DMS53 treated with DMSO at 0.1 percent for 48 hours (cell line): ENCODE results near the gene SERPINA6.
"Not testable (repeated sequence)": the region's sequence is repeated elsewhere in the genome, so short reads cannot be mapped to it uniquely, and the experiment has no call there.

Source experiments
- DNase-seq: peaks from one replicate; lab custom pipeline; 2025; ENCODE audit not compliant: unreplicated experiment; lab: John Stamatoyannopoulos, UW

The SERPINA6 gene

DNA sequence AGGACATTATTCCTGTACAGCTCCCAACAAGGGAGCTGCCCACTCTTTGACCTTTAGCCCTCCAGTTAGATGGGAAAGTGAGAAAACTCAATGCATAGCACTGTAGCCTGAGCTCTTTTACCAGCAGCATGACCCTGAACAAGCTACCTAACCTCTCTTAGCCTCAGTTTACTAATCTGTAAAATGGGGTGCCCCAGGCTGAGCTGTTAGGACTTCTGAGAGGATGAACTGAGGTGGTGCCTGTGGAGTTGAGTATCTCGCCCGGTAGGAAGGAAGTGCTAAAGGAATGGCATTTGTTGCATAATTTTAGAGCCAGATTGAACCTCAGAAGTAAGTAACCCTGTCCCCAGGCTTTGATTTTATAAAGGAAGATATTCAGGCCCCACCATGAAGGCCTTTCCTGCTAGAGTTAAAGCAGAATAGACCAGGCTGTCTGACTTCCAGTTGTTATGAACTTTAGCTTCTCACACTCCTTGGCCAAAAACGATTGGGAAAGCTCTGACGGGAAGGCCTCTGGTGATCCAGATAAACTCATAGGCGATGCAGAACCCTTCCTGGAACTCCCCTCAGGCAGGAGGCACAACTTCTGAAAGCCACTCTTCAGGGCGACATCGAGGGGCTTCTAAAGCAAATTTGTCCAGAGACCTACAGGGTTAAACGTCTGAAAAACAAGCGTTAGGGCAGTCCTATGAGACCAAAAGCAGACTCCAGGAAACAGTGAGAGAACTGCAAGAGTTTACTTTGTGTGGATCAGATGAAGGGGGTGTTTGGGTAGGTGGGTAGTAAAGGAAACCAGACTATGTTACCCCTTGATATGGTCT is 27.6 kb downstream of the SERPINA6 start:
- no peak for DNase-seq

- no peak for DNase-seq
Observed at GRCh38 chr14:94293578-94293924, 29.6 kb downstream of the SERPINA6 start.

DNA sequence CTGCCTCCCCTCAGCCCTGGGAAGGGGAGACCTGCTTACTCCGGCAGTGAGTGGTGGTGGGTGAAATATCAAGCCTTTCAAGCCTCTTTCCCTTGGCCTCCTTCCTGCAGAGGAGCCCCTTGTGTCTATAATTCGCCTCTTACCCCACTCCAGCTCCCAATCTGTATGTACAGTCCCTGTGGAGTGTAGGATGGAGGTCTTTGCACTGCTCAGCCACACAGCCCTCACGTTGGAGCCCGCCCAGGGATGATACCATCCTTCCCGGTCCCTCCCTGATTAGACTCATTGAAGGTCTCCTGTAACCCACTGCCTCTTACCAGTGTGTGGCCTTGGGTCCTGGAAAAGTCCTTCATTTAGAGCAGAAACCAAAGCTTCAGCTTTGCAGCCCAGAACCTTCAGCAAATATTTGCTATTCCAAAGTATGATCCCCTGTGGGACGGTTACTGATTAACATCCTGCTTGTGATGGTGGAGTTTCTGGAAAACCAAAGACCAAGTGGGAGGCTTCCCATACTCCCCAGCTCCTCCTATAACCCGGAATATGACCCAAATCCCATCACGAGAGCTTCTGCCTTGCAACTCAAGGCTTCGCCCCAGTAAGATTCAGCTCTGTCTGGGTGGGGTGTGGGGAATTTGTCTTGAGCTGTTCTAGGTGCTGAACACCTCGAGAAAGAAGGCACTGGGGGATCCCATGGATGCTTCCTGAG is 30.1 kb downstream of the SERPINA6 start, which contains the start of gene SERPINA10:
SERPINA10 (minus strand) TSS at position 397 of the 706 bp plus-strand sequence. CDS start 2,675 bp downstream, outside the sequence.
- DNase-seq: peak; percentile 24

- DNase-seq: no peak
Observed at GRCh38 chr14:94292526-94292871, 30.6 kb downstream of the SERPINA6 start.

- DNase-seq: no peak
Observed at GRCh38 chr14:94291906-94292525, 31.1 kb downstream of the SERPINA6 start.

DNA sequence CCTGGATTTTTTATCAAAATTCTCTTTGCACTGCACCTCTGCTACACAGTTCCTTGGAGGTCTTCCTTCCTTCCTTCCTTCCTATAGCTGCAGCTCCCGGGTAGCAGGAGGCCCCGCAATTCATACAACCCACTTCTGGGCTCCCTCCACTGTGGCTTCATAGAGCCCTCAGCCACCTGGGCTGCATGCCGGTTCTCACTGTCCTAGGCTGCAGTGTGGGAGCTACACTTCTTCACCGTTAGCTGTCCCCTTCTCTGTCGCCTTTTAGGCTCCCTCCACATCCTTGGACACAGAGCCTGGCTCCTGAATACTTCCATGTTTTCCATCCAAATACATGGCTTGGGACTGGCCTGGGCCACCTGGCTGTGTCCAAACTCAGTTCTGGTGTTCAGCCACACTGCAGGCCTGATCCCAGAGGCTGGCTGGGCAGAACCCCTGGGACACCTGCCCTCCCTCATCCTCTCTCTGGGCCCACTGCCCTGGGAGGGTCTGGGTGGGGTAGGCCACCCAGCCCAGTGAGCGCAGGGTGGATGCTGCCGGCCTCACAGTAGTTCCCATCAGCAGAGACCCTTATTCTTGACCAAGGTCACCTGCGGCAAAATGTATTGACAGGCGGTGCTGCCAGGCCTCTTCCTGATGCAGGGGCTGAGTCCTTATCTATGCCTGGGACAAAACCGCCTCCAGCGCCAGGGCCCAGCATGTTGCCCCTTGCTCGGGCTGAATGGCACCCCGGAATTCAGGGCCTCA is 31.8 kb downstream of the SERPINA6 start:
- DNase-seq: no peak

- no peak for DNase-seq
Observed at GRCh38 chr14:94290197-94290596, 32.9 kb downstream of the SERPINA6 start.

DNA sequence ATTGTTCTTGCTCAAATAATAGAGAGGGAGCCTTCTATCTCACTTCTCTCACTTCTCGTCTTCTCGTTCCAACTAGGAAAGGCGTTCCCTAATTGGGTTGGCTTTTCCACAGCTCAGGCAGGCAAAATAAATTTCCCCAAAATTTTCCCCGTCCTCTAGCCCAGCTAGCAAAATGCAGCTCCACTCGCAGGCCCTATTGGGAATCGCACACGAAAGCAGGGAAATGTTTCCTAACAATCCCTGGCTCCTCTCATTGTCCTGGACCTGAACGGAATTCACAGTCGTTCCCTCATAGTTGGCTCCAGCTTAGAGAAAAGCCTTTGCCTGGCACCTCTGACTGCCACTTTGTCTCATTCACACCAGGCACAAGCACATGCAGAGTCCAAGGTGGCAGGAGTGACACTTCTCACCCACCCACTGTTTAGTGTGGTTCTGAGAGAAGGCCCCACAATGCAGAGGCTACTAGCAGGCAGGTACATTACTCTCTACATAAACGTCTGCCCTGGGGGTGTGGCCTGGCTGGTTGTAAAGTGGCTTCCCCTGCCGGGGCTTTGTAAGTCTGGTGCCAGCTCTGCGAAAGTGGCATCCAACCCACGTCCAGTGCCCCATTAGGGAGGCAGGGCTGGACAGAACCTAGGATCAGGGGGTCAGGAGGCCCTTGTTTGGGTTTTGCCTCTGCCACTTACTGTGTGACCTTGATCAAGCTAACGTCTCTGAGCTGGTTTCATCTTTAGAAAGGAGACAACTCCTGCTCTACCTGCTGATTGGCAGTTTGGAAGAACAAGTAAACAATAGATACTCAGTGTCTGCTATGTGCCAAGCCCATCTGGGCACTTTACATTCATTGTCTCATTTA is 34.3 kb downstream of the SERPINA6 start:
- DNase-seq: no peak

- no peak for DNase-seq
Observed at GRCh38 chr14:94285158-94285557, 38.0 kb downstream of the SERPINA6 start.

GRCh38 chr14:94284221-94284620 is 38.9 kb downstream of the SERPINA6 start:
- DNase-seq: no peak

DNA sequence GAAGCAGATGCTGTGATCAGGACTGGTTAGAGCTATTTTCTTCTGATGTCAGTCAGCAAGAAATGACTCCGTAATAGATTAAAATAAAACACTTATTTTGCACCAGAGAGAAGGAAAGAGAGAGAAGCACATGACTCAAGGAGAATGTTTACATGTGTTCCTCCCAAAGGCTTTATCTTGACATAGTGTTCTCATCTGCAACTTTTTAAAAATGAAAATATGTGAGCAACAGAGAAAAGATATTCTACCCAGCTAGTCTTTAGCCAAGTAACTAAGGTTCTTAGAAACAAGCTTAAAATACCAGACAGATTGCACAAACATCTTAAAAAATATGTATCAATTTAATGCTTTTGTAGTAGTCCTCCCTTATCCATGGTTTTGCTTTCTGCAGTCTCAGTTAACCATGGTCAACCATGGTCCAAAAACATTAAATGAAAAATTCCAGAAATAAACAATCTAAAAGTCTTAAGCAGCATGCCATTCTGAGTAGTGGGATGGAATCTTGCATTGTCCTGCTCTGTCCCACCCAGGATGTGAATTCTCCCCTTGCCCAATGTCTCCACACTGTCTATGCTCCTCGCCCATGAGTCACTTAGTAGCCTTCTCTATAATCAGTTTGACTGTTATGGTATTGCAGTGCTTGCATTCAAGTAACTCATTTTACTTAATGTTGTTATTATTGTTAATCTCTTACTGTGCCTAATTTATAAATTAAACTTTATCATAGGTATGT is 40.0 kb downstream of the SERPINA6 start:
- no peak for DNase-seq

GRCh38 chr14:94278731-94279130 is 44.4 kb downstream of the SERPINA6 start:
- DNase-seq: no peak

DNA sequence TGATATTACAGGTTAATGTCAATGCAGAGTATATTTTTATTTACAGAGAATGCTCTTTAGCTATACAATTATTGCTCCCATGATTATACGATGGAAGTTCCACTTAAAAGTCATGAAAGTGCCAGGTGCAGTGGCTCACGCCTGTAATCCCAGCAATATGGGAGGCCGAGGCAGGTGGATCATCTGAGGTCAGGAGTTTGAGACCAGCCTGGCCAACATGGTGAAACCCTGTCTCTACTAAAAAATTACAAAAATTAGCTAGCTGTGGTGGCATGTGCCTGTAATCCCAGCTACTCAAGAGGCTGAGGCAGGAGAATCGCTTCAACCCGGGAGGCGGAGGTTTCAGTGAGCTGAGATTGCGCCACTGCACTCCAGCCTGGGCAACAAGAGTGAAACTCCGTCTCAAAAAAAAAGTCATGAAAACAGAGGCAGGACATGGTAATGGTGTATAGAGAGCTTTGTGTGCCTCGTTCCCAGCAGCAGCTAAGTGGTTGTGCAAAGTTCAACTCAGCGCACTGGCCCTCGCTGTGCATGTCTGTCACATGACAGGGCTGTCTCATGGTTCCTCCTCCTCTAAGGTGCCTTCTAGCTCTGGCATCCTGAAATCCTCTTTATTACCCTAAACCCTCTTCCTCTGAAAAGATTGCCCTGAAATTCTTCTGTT is 46.1 kb downstream of the SERPINA6 start:
- not testable (repeated sequence) for DNase-seq

DNA sequence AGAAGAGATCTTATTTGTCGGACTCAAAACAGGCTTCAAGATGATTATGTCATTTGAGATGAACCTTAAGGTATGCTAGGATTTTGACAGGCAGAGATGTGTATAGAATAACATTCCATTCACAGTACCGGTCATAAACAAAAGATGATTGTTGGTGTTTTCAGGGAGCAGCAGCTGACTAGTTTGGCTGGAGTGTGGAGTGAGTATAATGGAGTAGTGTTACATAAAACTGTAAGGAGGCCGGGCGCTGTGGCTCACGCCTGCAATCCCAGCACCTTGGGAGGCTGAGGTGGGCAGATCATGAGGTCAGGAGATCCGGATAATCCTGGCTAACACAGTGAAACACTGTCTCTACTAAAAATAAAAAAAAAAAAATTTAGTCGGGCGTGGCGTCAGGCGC is 54.0 kb downstream of the SERPINA6 start:
- DNase-seq: no peak

GRCh38 chr14:94268582-94268981 is 54.6 kb downstream of the SERPINA6 start:
- DNase-seq: not testable (repeated sequence)

- no peak for DNase-seq
Observed at GRCh38 chr14:94267352-94267751, 55.8 kb downstream of the SERPINA6 start.

GRCh38 chr14:94264195-94264594 is 58.9 kb downstream of the SERPINA6 start:
- not testable (repeated sequence) for DNase-seq
